ENCODE results near the gene TMEM51. TPM values are rescaled to one million over a fixed set of nuclear protein-coding genes. Genes with fewer than 3 reads are reported as not detected.

Gene TMEM51
- total and polyA plus RNA-seq, 2 of the 4 experiments (the other 2 are of a cell fraction) = 2.7 to 10.2 TPM

- Histone ChIP-seq H2AFZ (replicated peaks; ENCODE audit: low read length, poor library complexity) (no peak overlapping the region), H3K23ac (ENCODE audit: low read depth, low read length) (no peak overlapping the region), H4K8ac (ENCODE audit: low read depth in 2 of 2, low read length in 2 of 2) (no peak overlapping the region), H3K79me1 (ENCODE audit: low read depth in 1 of 2, low read length in 2 of 2) (peaks cover 11 to 13% of the 10 kb centered on the region in 2 experiments; a peak in 3 of 4 replicates), H4K20me1 (ENCODE audit: insufficient read depth, low read length) (peaks cover 6% of the 10 kb centered on the region; the same call in 1 of the 2 replicates), H3K9me3 (ENCODE audit: control insufficient read depth, insufficient read depth, low read length) (peaks cover 3% of the 10 kb centered on the region; the same call in 1 of the 2 replicates), H3K56ac (ENCODE audit: extremely low read depth, insufficient read depth, low read length) (no peak overlapping the region), H2AK9ac (replicated peaks; ENCODE audit: low read depth, low read length, poor library complexity) (no peak overlapping the region), H3K27ac (ENCODE audit: insufficient read depth, low read length) (no peak overlapping the region), H2AK5ac (ENCODE audit: low read depth, low read length) (no peak overlapping the region), H3K4me3 (ENCODE audit: insufficient read depth, low read depth, low read length) (no peak overlapping the region), H2BK15ac (ENCODE audit: low read depth, low read length) (no peak overlapping the region), H3K36me3 (ENCODE audit: control insufficient read depth, insufficient read depth, low read length) (no peaks in the 10 kb centered on the region), H3K14ac (replicated peaks; ENCODE audit: low read depth, low read length) (no peak overlapping the region), H3K27me3 (ENCODE audit: control insufficient read depth, insufficient read depth, low read length) (0 out of 2 replicates have a peak, but pooled peaks cover 4% of the 10 kb centered on the region), H3K18ac (ENCODE audit: low read depth, low read length) (no peak overlapping the region), H3K4ac (ENCODE audit: low read depth, low read length) (no peak overlapping the region), H3K9me1 (ENCODE audit: insufficient read depth, low read length) (peaks cover under 1% of the 10 kb centered on the region; the same call in 1 of the 2 replicates), H3K4me1 (ENCODE audit: control insufficient read depth, insufficient read depth, low read length) (peaks cover 2% of the 10 kb centered on the region; the same call in 1 of the 2 replicates), H3K9ac (ENCODE audit: low read depth, low read length) (no peak overlapping the region), H2BK20ac (ENCODE audit: low read depth, low read length) (no peak overlapping the region), H2BK120ac (ENCODE audit: low read depth, low read length) (no peak overlapping the region), H4K5ac (ENCODE audit: low read depth, low read length) (no peak overlapping the region), H4K91ac (ENCODE audit: insufficient read depth, low read depth, low read length) (no peak overlapping the region), H2BK5ac (ENCODE audit: low read depth, low read length, poor library complexity, severe bottlenecking) (no peak overlapping the region), H3K4me2 (ENCODE audit: low read depth, low read length) (no peak overlapping the region)
- no peak for TF ChIP-seq NFE2L2 (IDR thresholded peaks at IDR 0.05; ENCODE audit: low read depth, low read length)
- no peak for TF ChIP-seq CEBPB (IDR thresholded peaks at IDR 0.05; ENCODE audit: low read depth, low read length)
- TF ChIP-seq RFX5 (IDR thresholded peaks at IDR 0.05; ENCODE audit: low read depth, low read length) = no peak
- intact Hi-C loops (cut with micrococcal nuclease) = no loop called here
- ChIA-PET CTCF (no interaction called here), POLR2A (ENCODE audit: unreplicated experiment) (no interaction called here)
- 56% methylated on average over 1 of the region's 3 CpGs; no CpG with 5 or more reads in 1 of the 2 experiments for WGBS, 2 experiments (ENCODE audit: extremely low coverage in 2 of 2, insufficient read length in 1 of 2)
- dilution Hi-C loops (cut with HindIII; ENCODE audit: low sequenced_read_pairs, unreplicated experiment) = no loop called here
- no TSS peak for BruUV-seq (replicated peaks)
- in situ Hi-C loops (cut with MboI; ENCODE audit: low sequenced_read_pairs) = loop anchor here (5.0 to 10.0 kb wide), 2 partner anchors 122 to 274 kb away; no protein-coding TSS in a partner anchor
- no peak for DNase-seq
- ATAC-seq (ENCODE audit: low read depth) = no peak
These were observed 3.2 kb upstream of the TMEM51 start for GRCh38 chr1:15150376-15150775.

Data from IMR-90 (cell line).